Ramos (cell line): ENCODE data around the gene SEC22B.
"Not testable (repeated sequence)": the region's sequence is repeated elsewhere in the genome, so short reads cannot be mapped to it uniquely, and the experiment has no call there.

Experiments
- in situ Hi-C: fragments of 300-500 bp; cut with MboI; formaldehyde crosslinking; loops from one replicate; pipeline ENCODE4 v1.14.3; 2022; ENCODE audit warnings: low sequenced_read_pairs; ENCODE audit not compliant: unreplicated experiment

SEC22B gene

DNA sequence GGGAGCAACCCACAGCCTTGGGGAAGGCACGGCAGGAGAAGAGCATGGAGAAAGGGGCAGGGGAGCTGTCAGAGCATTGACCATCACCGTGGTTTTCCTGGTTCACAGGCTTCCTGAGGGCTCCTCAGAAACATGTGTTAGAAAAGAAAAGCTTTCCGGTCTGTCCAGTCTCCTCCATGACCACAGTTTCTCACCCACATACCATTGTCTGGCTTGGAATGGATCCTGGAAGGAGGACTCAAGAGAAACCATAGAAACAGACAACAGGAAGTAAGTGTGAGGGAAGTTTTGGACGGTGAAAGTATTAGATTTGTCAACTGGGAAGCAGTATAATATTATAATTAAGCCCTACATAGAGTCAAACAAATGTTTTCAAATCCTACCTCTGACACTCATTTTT lies 55.8 kb downstream of the SEC22B start:
- in situ Hi-C loops = not testable (repeated sequence)

DNA sequence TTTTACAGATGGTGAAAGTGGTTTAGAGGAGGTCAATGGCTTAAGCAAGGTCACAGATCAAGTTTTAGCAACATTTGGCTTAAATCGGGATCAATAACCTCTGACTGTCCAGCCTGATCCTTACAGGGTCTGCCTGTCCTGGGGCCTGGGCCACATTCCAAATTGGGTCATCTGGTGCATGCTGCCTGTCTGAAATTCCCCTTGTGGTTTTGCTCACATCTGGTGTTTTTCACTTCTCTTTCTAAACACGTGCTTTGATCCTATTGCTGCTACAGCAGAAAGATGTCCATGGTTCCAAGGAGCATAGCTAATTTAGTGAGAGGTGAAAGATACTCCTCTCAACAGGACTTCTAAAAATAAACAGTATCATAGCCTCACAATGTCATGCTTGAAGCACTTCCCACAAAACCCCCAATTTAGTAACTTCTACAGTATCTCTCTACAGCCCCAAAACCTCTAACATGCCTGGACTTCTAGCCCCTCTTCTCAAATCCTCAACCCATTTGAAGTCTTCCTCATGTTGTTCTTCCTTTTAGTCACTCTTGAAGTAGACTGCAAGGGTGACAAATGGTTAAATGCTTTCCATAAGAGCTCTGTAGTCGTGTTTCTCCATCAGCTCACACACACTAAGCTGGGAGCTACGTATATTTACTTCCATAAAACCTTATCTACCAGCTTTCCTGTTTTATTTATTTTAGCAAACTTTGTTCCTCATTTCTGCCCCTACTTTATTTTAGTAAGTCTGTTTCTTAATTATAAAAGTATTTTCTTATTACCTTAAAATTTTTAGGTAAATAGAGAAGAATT lies 58.7 kb downstream of the SEC22B start:
- in situ Hi-C loops = not testable (repeated sequence)

DNA sequence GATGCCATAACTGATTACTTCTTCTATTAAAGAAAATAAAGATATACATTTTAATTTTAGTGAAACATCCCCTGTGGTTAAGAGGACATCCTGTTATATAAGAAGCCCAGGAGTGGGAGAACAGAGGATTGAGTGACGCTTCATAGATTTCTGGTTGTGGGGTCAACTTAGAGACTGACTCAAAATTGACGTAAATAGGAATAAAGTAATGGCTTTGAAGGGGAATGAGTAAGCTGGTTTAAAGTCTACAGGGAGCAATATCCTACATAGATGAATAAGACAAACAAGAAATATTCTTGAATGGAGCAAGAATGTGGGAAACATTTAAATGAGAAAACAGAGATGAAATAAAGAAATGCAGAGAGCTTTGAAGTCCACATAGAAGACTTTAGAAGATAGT lies 60.2 kb downstream of the SEC22B start:
- in situ Hi-C loops = not testable (repeated sequence)

DNA sequence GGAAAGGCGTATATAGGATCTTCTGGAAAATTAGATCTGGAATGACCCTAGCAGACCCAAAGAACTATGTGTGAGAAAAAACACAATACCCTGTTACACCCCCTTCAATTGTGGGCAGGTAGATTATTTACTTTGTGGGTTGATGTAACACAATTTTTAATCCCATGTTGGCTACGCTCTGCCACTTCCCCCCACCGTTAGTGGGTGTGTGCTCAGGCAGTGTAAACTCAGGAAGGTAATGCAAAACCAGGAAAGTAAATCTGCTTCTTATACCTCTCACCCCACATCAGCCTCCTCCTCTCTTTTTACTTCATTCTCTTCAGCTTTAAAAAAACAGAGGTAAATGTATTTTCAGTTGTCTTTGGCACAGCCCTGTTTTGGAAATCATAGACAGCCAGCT lies 63.2 kb downstream of the SEC22B start:
- in situ Hi-C loops = not testable (repeated sequence)

- in situ Hi-C loops = not testable (repeated sequence)
Observed at GRCh38 chr1:120112212-120112611, 64.1 kb downstream of the SEC22B start.

- in situ Hi-C loops = not testable (repeated sequence)
Observed at GRCh38 chr1:120111771-120112170, 64.5 kb downstream of the SEC22B start.

DNA sequence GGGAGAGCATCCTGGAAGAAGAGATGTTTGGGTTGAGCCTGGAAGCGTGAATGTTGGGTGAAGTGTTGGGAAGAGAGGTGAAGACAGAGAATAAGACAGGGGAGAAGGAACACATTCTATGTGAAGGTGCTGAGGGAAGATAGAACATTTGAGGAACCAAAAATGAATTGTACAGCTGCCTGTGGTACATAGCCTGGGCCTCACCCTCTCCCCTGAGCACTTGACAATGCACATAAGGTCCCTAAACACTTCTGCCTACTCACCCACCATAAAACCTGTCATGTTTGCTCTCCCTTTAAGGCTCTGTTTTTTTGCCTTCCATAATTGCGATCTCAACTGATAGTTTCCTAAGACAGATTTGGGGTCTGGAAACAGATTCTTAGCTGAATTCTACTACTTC lies 65.3 kb downstream of the SEC22B start:
- in situ Hi-C loops = not testable (repeated sequence)

DNA sequence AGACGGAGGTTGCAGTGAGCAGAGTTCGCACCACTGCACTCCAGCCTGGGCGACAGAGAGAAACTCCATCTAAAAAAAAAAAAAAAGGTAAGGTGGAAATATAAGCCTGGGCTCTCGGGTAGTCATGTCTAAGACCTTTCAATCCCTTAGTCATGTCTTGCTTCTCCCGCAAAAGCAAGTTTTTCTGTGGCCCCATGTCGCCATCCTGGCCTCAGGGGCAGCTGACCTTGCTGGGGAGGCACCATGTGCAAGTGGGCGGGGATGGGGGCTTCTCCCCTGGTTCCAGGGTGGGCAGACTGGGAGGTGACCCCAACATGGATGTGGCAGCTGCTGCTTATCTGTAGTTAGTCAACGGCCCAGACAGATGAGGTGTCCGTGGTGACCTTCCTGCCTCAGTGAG lies 66.7 kb downstream of the SEC22B start:
- in situ Hi-C loops = not testable (repeated sequence)

- in situ Hi-C loops = not testable (repeated sequence)
Observed at GRCh38 chr1:120109180-120109579, 67.1 kb downstream of the SEC22B start.

DNA sequence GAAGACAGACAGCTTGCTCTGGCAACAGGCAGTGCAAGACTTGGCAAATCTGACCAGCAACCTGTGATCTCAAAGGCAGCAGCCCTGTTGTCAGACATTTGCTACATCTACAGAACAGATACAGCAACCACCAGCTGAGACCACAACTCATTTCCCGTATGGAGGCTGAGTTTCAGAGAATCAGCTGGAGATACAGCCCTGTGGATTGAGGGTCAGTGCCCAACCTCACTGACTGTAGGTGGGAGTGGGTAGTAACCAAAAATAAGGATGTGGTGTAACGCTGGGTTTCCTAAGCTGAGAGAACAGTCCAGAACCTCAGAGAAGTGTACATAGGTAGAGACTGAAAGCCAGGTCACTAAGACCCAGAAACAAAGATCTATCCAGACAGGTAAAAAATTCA lies 71.0 kb downstream of the SEC22B start:
- in situ Hi-C loops = not testable (repeated sequence)

DNA sequence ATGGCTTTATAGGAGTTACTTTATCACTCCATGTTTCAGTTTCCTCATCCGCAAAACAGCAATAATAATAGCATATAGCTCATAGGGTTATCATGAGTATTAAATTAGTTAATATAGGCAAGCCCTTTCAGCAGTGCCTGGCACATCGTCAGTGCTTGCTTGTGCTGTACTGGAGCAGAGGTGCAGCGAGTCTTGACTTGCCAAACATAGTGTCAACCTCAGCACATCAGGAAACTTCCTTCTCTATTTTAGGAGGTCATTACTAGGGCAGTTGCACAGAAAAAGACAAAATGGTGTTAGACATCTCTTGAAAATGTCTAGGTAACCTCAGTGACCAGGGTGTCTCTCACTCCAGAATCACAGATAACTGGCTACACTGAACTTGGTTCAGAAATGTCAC lies 72.6 kb downstream of the SEC22B start:
- in situ Hi-C loops = not testable (repeated sequence)

- in situ Hi-C loops = not testable (repeated sequence)
Observed at GRCh38 chr1:120101593-120101992, 74.7 kb downstream of the SEC22B start.
